Peyer's patch (tissue), 4 donors: ENCODE data around the gene CRLF1.

Experiments used
- CTCF ChIP-seq, 6 experiments: fragments of 450-650 bp in 4 of 6; fragments of 200-600 bp in 2 of 6; sonication (generic) in 1 of 6; IDR thresholded peaks; one replicate each; pipeline ENCODE4 v1.5.1; 2017 to 2019; ENCODE audit warnings: antibody characterized with exemption in 6 of 6, mild to moderate bottlenecking in 3 of 6, moderate library complexity in 1 of 6
- POLR2A ChIP-seq, 2 donors: fragments of 450-650 bp; IDR thresholded peaks; one replicate each; pipeline ENCODE4 v1.5.1; 2017; ENCODE audit warnings: antibody characterized with exemption in 2 of 2, mild to moderate bottlenecking in 2 of 2, moderate library complexity in 2 of 2

- TF ChIP-seq CTCF (IDR thresholded peaks at IDR 0.05) (no peak), POLR2A (IDR thresholded peaks at IDR 0.05) (no peak)
Observed at GRCh38 chr19:18633321-18633720, 26.7 kb upstream of the CRLF1 start.
